Measurements from ENCODE around the gene EPS8.
"Not testable (repeated sequence)": the region's sequence is repeated elsewhere in the genome, so short reads cannot be mapped to it uniquely, and the experiment has no call there.

EPS8 gene

DNA sequence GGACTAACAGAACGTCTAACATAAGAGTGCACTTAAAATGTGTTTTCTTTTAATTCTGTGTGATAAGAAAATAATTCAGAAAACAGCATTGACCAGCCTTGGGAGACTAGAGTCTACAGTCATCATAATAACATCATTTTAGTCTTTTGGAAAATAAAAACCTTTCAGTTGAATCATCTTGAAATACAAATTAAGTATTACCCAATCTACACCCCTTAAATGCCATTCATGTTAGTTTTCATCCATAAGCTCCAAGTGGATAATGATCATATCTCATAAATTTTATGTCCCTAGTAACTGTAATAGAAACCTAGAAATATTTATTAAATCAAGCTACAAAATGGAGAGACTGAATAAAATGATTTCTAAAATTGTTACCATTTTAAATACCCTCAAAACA, 32.4 kb downstream of the EPS8 start:
- H3K9ac ChIP-seq (ENCODE audit: low read depth, low read length) = no peak overlapping the region
- no peak overlapping the region for H3K27ac ChIP-seq (ENCODE audit: low read depth, low read length)
- H3K4me1 ChIP-seq (ENCODE audit: control insufficient read depth, insufficient read depth, low read length) = peaks cover 9% of the 10 kb centered on the region; the same call in 1 of the 2 replicates
- H3K36me3 ChIP-seq (ENCODE audit: control insufficient read depth, insufficient read depth, low read length) = no peaks in the 10 kb centered on the region
- H3K4me3 ChIP-seq (ENCODE audit: low read depth, low read length) = no peak overlapping the region
- no peaks in the 10 kb centered on the region for H3K27me3 ChIP-seq (ENCODE audit: control insufficient read depth, insufficient read depth, low read length)
- no peaks in the 10 kb centered on the region for H3K9me3 ChIP-seq (ENCODE audit: control insufficient read depth, insufficient read depth, low read length)

DNA sequence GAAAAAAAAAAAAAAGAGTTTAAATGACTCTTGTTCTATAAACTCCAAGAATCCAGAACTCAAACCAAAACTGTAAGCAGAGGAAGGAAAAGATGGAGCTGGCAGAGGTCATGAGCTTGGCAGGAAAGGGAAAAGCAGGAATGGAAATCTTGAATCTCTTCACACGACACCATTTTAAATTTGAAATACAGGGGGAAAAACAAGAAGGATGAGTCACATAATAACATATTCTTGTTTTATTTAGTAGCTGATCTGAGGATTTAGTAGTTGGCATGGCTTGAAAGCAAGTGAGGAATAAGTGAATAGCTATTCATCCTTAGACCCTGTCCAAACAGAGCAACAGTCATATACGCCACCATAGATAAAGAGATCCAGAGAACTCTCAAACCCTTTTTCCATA, 35.0 kb downstream of the EPS8 start:
- no peaks in the 10 kb centered on the region for H3K9me3 ChIP-seq (ENCODE audit: control insufficient read depth, insufficient read depth, low read length)
- H3K9ac ChIP-seq (ENCODE audit: low read depth, low read length) = no peak overlapping the region
- no peaks in the 10 kb centered on the region for H3K36me3 ChIP-seq (ENCODE audit: control insufficient read depth, insufficient read depth, low read length)
- H3K4me3 ChIP-seq (ENCODE audit: low read depth, low read length) = no peak overlapping the region
- 0 out of 2 replicates have a peak, but pooled peaks cover 4% of the 10 kb centered on the region for H3K4me1 ChIP-seq (ENCODE audit: control insufficient read depth, insufficient read depth, low read length)
- no peak overlapping the region for H3K27ac ChIP-seq (ENCODE audit: low read depth, low read length)
- no peaks in the 10 kb centered on the region for H3K27me3 ChIP-seq (ENCODE audit: control insufficient read depth, insufficient read depth, low read length)

DNA sequence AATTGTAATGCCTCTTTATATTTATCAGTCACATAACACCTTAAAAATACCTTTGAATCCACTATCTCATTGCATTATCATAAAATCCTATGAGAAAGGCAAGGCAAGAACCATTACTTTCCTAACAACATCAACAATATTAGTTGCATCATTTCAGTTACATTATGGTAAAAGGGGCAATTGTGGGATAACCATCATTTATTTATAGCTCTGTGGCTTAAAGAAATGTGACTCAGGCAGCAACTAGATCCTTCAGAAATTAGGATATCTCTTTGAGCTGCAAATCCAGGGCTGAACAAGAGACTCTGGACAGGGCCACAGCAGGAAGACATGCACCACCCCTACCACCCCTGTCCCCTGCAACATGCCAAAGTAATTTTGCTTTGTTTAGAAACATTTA, 36.4 kb downstream of the EPS8 start:
- Histone ChIP-seq H3K27me3 (ENCODE audit: control insufficient read depth, insufficient read depth, low read length) (no peaks in the 10 kb centered on the region), H3K9ac (ENCODE audit: low read depth, low read length) (no peak overlapping the region), H3K4me3 (ENCODE audit: low read depth, low read length) (no peak overlapping the region), H3K27ac (ENCODE audit: low read depth, low read length) (no peak overlapping the region), H3K4me1 (ENCODE audit: control insufficient read depth, insufficient read depth, low read length) (0 out of 2 replicates have a peak, but pooled peaks cover 4% of the 10 kb centered on the region), H3K9me3 (ENCODE audit: control insufficient read depth, insufficient read depth, low read length) (no peaks in the 10 kb centered on the region), H3K36me3 (ENCODE audit: control insufficient read depth, insufficient read depth, low read length) (no peaks in the 10 kb centered on the region)

DNA sequence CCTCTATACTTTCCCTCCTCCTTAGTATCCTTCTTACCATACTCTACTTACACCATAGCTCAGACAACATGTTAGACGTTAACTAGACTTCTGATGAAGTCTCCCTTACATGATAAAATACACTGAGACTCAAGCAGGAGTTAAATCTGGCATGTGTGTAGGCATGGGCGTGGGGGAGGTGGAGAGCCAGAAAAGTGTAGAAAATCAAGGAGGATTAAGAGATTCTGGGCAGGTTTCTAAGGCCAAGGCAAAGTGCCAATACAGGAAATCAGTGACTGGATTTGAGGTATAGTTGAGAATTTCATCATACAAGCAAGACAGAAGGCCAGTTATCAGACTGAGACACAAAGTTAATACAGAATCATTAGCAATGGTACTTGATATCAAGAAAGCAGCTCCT, 37.4 kb downstream of the EPS8 start:
- no peaks in the 10 kb centered on the region for H3K36me3 ChIP-seq (ENCODE audit: control insufficient read depth, insufficient read depth, low read length)
- no peak overlapping the region for H3K27ac ChIP-seq (ENCODE audit: low read depth, low read length)
- H3K4me3 ChIP-seq (ENCODE audit: low read depth, low read length) = no peak overlapping the region
- H3K9ac ChIP-seq (ENCODE audit: low read depth, low read length) = no peak overlapping the region
- 0 out of 2 replicates have a peak, but pooled peaks cover 4% of the 10 kb centered on the region for H3K4me1 ChIP-seq (ENCODE audit: control insufficient read depth, insufficient read depth, low read length)
- H3K27me3 ChIP-seq (ENCODE audit: control insufficient read depth, insufficient read depth, low read length) = no peaks in the 10 kb centered on the region
- no peaks in the 10 kb centered on the region for H3K9me3 ChIP-seq (ENCODE audit: control insufficient read depth, insufficient read depth, low read length)

DNA sequence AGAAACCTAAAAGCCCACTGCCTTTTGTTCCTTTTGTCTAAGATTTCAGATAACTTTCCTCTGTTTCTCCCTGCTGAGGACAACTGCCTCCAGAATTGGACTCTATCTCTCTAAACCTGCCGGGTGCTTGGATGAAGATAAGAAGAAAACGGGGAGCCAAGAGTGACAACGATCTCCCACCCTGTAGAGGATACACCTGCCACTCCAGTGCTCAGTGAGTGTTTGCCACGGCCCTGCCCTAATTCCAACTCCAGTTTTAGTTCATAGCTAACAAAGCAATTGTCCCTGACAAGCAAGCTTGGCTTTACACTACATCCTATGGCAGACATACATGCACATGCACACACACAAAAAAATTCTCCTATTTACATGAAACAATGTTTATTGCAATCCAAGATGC, 39.3 kb downstream of the EPS8 start:
- H3K36me3 ChIP-seq (ENCODE audit: control insufficient read depth, insufficient read depth, low read length) = no peaks in the 10 kb centered on the region
- no peak overlapping the region for H3K9ac ChIP-seq (ENCODE audit: low read depth, low read length)
- no peak overlapping the region for H3K27ac ChIP-seq (ENCODE audit: low read depth, low read length)
- H3K9me3 ChIP-seq (ENCODE audit: control insufficient read depth, insufficient read depth, low read length) = no peaks in the 10 kb centered on the region
- no peaks in the 10 kb centered on the region for H3K4me1 ChIP-seq (ENCODE audit: control insufficient read depth, insufficient read depth, low read length)
- no peaks in the 10 kb centered on the region for H3K27me3 ChIP-seq (ENCODE audit: control insufficient read depth, insufficient read depth, low read length)
- no peak overlapping the region for H3K4me3 ChIP-seq (ENCODE audit: low read depth, low read length)

- H3K36me3 ChIP-seq (ENCODE audit: control insufficient read depth, insufficient read depth, low read length); H3K27ac ChIP-seq (ENCODE audit: low read depth, low read length); H3K27me3 ChIP-seq (ENCODE audit: control insufficient read depth, insufficient read depth, low read length); H3K9ac ChIP-seq (ENCODE audit: low read depth, low read length); H3K9me3 ChIP-seq (ENCODE audit: control insufficient read depth, insufficient read depth, low read length); H3K4me1 ChIP-seq (ENCODE audit: control insufficient read depth, insufficient read depth, low read length); H3K4me3 ChIP-seq (ENCODE audit: low read depth, low read length): not testable (repeated sequence)
Observed at GRCh38 chr12:15741870-15742269, 47.3 kb downstream of the EPS8 start.

GRCh38 chr12:15741082-15741481, 48.1 kb downstream of the EPS8 start:
- H3K27me3 ChIP-seq (ENCODE audit: control insufficient read depth, insufficient read depth, low read length) = no peaks in the 10 kb centered on the region
- H3K36me3 ChIP-seq (ENCODE audit: control insufficient read depth, insufficient read depth, low read length) = no peaks in the 10 kb centered on the region
- H3K9ac ChIP-seq (ENCODE audit: low read depth, low read length) = no peak overlapping the region

GRCh38 chr12:15740389-15740788, 48.8 kb downstream of the EPS8 start:
- H3K4me3 ChIP-seq (ENCODE audit: low read depth, low read length); H3K27ac ChIP-seq (ENCODE audit: low read depth, low read length); H3K4me1 ChIP-seq (ENCODE audit: control insufficient read depth, insufficient read depth, low read length); H3K36me3 ChIP-seq (ENCODE audit: control insufficient read depth, insufficient read depth, low read length); H3K9ac ChIP-seq (ENCODE audit: low read depth, low read length); H3K9me3 ChIP-seq (ENCODE audit: control insufficient read depth, insufficient read depth, low read length); H3K27me3 ChIP-seq (ENCODE audit: control insufficient read depth, insufficient read depth, low read length): not testable (repeated sequence)

More at GRCh38 chr12:15741082-15741481, 48.1 kb downstream of the EPS8 start:
- no peaks in the 10 kb centered on the region for H3K4me1 ChIP-seq (ENCODE audit: control insufficient read depth, insufficient read depth, low read length)
- no peak overlapping the region for H3K4me3 ChIP-seq (ENCODE audit: low read depth, low read length)
- no peak overlapping the region for H3K27ac ChIP-seq (ENCODE audit: low read depth, low read length)
- no peaks in the 10 kb centered on the region for H3K9me3 ChIP-seq (ENCODE audit: control insufficient read depth, insufficient read depth, low read length)

DNA sequence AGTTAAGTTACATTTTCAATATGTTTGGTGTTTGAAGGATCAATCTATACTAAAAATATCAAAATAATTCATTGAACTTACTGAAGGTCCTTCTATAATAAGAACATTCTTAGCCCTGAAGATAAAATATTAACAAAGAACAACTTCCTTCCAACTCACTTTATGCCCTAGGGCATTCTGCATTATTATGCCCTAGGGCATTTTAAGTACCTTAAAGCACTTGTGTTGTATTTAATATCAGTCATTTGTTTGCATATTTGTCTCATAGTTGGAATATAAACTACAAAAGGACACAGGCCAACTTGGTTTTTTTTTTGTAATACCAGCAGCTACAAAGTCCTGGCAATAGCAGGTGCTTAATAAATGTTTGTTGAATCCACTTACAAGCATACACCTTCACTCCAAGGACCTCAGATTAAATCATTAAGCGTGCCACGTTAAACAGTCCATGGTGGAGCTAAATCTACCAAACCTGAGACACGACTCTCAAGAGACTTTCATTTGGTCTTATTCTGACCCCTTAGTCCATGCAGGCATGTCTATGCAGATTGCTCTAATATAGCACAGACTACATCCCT, 50.7 kb downstream of the EPS8 start:
- Histone ChIP-seq H3K27me3 (ENCODE audit: control insufficient read depth, insufficient read depth, low read length) (no peaks in the 10 kb centered on the region), H3K4me3 (ENCODE audit: low read depth, low read length) (no peak overlapping the region), H3K36me3 (ENCODE audit: control insufficient read depth, insufficient read depth, low read length) (no peaks in the 10 kb centered on the region), H3K27ac (ENCODE audit: low read depth, low read length) (no peak overlapping the region), H3K9ac (ENCODE audit: low read depth, low read length) (no peak overlapping the region), H3K4me1 (ENCODE audit: control insufficient read depth, insufficient read depth, low read length) (no peaks in the 10 kb centered on the region), H3K9me3 (ENCODE audit: control insufficient read depth, insufficient read depth, low read length) (no peaks in the 10 kb centered on the region)

GRCh38 chr12:15735837-15736615, 53.2 kb downstream of the EPS8 start:
- H3K4me1 ChIP-seq (ENCODE audit: control insufficient read depth, insufficient read depth, low read length) = no peaks in the 10 kb centered on the region
- no peak overlapping the region for H3K9ac ChIP-seq (ENCODE audit: low read depth, low read length)
- H3K36me3 ChIP-seq (ENCODE audit: control insufficient read depth, insufficient read depth, low read length) = no peaks in the 10 kb centered on the region
- no peaks in the 10 kb centered on the region for H3K27me3 ChIP-seq (ENCODE audit: control insufficient read depth, insufficient read depth, low read length)
- no peak overlapping the region for H3K4me3 ChIP-seq (ENCODE audit: low read depth, low read length)
- H3K9me3 ChIP-seq (ENCODE audit: control insufficient read depth, insufficient read depth, low read length) = no peaks in the 10 kb centered on the region
- no peak overlapping the region for H3K27ac ChIP-seq (ENCODE audit: low read depth, low read length)

- no peaks in the 10 kb centered on the region for H3K9me3 ChIP-seq (ENCODE audit: control insufficient read depth, insufficient read depth, low read length)
- H3K4me1 ChIP-seq (ENCODE audit: control insufficient read depth, insufficient read depth, low read length) = 0 out of 2 replicates have a peak, but pooled peaks cover 3% of the 10 kb centered on the region
- H3K27me3 ChIP-seq (ENCODE audit: control insufficient read depth, insufficient read depth, low read length) = no peaks in the 10 kb centered on the region
- H3K9ac ChIP-seq (ENCODE audit: low read depth, low read length) = no peak overlapping the region
- no peak overlapping the region for H3K27ac ChIP-seq (ENCODE audit: low read depth, low read length)
- no peak overlapping the region for H3K4me3 ChIP-seq (ENCODE audit: low read depth, low read length)
- H3K36me3 ChIP-seq (ENCODE audit: control insufficient read depth, insufficient read depth, low read length) = no peaks in the 10 kb centered on the region
Observed at GRCh38 chr12:15733136-15733535, 56.1 kb downstream of the EPS8 start.
